Activated T-cell treated with anti-CD3 and anti-CD28 coated beads, Interleukin-2, amount 50 U/mL, for 24 hours (primary cell): Measurements from ENCODE around the gene TNFRSF4.

ENCODE experiments used
- DNase-seq: peaks from one replicate; pipeline ENCODE4 v3.0.0-alpha.2; 2020
- H3K27ac Mint-ChIP-seq: 2 replicates; pipeline ENCODE4 v1.8.0; 2020; ENCODE audit warnings: mild to moderate bottlenecking, mixed read lengths
- H3K27me3 Mint-ChIP-seq: 2 replicates; pipeline ENCODE4 v1.8.0; 2020; ENCODE audit warnings: mixed read lengths
- H3K36me3 Mint-ChIP-seq: 2 replicates; pipeline ENCODE4 v1.8.0; 2020; ENCODE audit warnings: low read depth, mixed read lengths
- H3K4me1 Mint-ChIP-seq: 2 replicates; pipeline ENCODE4 v1.8.0; 2020; ENCODE audit warnings: low read depth, mixed read lengths
- H3K4me3 Mint-ChIP-seq: 2 replicates; pipeline ENCODE4 v1.8.0; 2020; ENCODE audit warnings: mild to moderate bottlenecking, moderate library complexity, mixed read lengths
- H3K9me3 Mint-ChIP-seq: 2 replicates; pipeline ENCODE4 v1.8.0; 2020; ENCODE audit warnings: mixed read lengths

TNFRSF4 gene

GRCh38 chr1:1206966-1207531, 6.9 kb downstream of the TNFRSF4 start:
- H3K4me1 Mint-ChIP-seq = peaks cover 42% of the 10 kb centered on the region
- DNase-seq = peak; percentile 63
- H3K27me3 Mint-ChIP-seq = no peaks in the 10 kb centered on the region
- H3K36me3 Mint-ChIP-seq = peaks cover 35% of the 10 kb centered on the region
- H3K4me3 Mint-ChIP-seq = peak overlapping the region; percentile 80
- H3K9me3 Mint-ChIP-seq = no peaks in the 10 kb centered on the region
- peak overlapping the region; percentile 76 for H3K27ac Mint-ChIP-seq

- Mint-ChIP-seq H3K4me3 (peak within 1 kb of the TSS; percentile 80), H3K36me3 (peaks cover 32% of the 10 kb centered on the region), H3K9me3 (no peaks in the 10 kb centered on the region), H3K27ac (peak within 1 kb of the TSS; percentile 79), H3K4me1 (peaks cover 42% of the 10 kb centered on the region), H3K27me3 (no peaks in the 10 kb centered on the region)
- DNase-seq = peak; percentile 77
Observed at GRCh38 chr1:1206376-1206965, 7.5 kb downstream of the TNFRSF4 start, which contains the start of gene TNFRSF18. Gene TNFRSF18 (minus strand): TSS chr1:1206592. CDS start chr1:1206571, 21 bp downstream.

GRCh38 chr1:1205769-1206375, 8.1 kb downstream of the TNFRSF4 start:
- peak overlapping the region; percentile 79 for H3K27ac Mint-ChIP-seq
- H3K4me3 Mint-ChIP-seq = peak overlapping the region; percentile 80
- H3K4me1 Mint-ChIP-seq = peaks cover 38% of the 10 kb centered on the region
- H3K9me3 Mint-ChIP-seq = no peaks in the 10 kb centered on the region
- DNase-seq = peak; percentile 64
- no peaks in the 10 kb centered on the region for H3K27me3 Mint-ChIP-seq
- H3K36me3 Mint-ChIP-seq = peaks cover 26% of the 10 kb centered on the region

DNA sequence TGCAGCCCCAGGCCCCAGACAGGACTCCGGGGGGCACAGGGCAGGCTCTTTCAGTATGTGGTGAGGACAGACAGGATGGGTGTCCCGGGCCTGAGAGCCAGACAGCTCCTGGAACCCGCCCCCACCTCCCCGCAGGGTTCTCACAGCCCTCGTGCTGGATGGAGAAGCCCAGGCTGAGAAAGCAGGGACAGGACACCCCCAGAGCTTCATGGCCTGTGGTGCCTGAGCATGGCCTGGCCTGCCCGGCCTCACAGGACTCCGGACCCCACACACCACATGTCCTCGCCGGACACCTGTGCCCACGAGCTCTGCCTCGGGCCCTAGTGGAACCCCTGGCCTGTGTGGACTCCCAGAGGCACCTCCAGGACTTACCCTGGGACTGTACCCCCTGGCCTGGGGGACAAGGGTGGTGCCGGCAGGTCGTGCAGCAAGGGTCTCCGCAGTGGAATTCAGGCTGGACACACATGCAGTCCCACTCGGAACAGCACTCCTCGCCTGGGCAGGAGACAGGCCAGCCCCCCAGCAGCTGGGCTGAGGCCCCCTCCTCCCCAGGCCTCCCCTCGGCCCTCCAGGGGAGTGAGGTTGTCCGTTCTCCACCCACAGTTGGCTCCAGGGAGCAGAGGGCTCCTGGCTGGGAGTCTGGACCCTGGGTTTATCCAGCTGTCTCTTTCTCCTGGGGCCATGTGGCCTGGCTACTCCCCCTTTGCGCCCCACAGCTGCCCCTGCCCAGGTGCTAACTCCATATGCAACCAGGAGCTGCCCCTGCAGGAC, 8.8 kb downstream of the TNFRSF4 start:
- Mint-ChIP-seq H3K9me3 (no peaks in the 10 kb centered on the region), H3K27me3 (no peaks in the 10 kb centered on the region), H3K36me3 (peaks cover 19% of the 10 kb centered on the region), H3K27ac (peak overlapping the region; percentile 79), H3K4me3 (peak overlapping the region; percentile 80), H3K4me1 (peaks cover 40% of the 10 kb centered on the region)
- DNase-seq = peak; percentile 54

DNA sequence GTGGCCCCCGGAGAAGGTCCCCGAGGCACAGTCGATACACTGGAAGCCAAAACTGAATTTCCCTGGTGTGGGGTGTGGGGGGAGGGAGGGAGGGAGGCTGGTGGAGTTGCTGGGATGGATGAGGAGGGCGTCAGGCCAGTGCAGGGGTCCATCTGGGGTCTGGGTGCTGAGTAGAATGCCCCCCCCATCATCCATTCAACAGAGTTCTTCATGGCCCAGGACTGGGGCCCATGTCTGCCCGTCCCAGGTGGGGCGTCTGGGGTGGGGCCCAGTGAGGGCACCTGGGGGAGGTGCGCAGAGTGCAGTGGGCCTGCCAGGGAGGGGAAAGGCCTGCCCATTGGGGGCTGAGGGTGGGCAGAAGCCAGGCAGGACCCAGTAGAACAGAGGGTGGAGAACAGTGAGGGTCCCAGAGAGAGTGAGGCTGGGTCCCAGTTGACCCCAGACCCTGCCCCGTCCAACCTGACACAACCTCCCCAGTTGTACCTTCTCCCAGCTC, 9.5 kb downstream of the TNFRSF4 start:
- no peaks in the 10 kb centered on the region for H3K27me3 Mint-ChIP-seq
- H3K9me3 Mint-ChIP-seq = no peaks in the 10 kb centered on the region
- peak overlapping the region; percentile 80 for H3K4me3 Mint-ChIP-seq
- no peak for DNase-seq
- peaks cover 38% of the 10 kb centered on the region for H3K4me1 Mint-ChIP-seq
- H3K27ac Mint-ChIP-seq = peak overlapping the region; percentile 47
- H3K36me3 Mint-ChIP-seq = peaks cover 14% of the 10 kb centered on the region

- Mint-ChIP-seq H3K4me1 (peaks cover 33% of the 10 kb centered on the region), H3K4me3 (peak overlapping the region; percentile 80), H3K9me3 (no peaks in the 10 kb centered on the region)
Observed at GRCh38 chr1:1203561-1204424, 10.2 kb downstream of the TNFRSF4 start.

GRCh38 chr1:1202831-1203560, 11.0 kb downstream of the TNFRSF4 start:
- Mint-ChIP-seq H3K27ac (peak overlapping the region; percentile 44), H3K4me1 (peaks cover 27% of the 10 kb centered on the region), H3K4me3 (no peak overlapping the region), H3K9me3 (no peaks in the 10 kb centered on the region), H3K27me3 (no peaks in the 10 kb centered on the region), H3K36me3 (peaks cover 10% of the 10 kb centered on the region)
- no peak for DNase-seq

More at GRCh38 chr1:1203561-1204424, 10.2 kb downstream of the TNFRSF4 start:
- Mint-ChIP-seq H3K36me3 (peaks cover 12% of the 10 kb centered on the region), H3K27ac (peak overlapping the region; percentile 44), H3K27me3 (no peaks in the 10 kb centered on the region)
- no peak for DNase-seq

- Mint-ChIP-seq H3K4me1 (peaks cover 18% of the 10 kb centered on the region), H3K36me3 (peaks cover 10% of the 10 kb centered on the region), H3K4me3 (peak overlapping the region; percentile 60), H3K9me3 (no peaks in the 10 kb centered on the region), H3K27ac (peak overlapping the region; percentile 85), H3K27me3 (no peaks in the 10 kb centered on the region)
- DNase-seq = peak; percentile 96
Observed at GRCh38 chr1:1200876-1201810, 12.8 kb downstream of the TNFRSF4 start.

DNA sequence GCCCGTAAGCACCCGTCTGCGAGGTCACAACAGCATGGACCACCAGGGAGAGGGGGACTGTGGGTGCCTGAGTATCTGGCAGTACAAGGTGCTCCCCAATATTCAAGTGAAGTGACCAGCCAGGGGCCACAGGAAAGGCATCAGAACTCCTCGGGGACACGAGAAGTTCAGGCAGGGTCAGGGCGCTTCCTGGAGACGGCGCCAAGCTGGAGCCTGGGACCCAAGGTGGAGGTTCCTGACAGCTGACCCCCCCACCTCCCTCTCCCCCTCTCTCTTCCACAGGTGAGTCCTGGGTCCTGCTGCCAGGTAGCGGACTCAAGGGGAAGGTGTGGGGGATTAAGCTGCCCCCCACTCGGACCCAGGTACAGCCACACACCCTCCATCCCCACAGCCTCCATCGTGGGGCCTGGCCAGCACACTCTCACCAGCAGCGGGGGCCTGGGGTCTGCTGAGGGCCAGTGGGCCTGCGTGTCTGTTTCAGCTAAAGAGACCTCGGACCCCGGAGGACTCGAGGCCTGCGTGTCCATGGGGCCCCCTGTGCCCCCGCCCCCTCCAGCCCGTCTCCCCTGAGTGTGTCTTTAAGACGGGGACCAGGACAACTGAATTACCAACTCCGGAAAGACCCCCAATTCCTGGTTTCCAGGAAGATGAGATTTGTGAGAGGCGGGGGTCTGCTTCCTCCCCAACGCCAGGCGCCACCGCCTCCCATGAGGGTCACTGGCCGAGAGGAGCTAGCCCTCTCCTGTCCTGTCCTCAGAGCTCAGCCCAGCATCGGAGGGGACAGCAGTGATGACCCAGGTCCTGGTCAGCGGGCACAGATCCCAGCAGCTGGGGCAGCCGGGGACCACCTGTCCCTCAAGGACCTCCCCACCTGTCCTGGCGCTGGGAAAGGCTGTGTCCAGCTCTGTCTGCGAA, 13.7 kb downstream of the TNFRSF4 start:
- H3K9me3 Mint-ChIP-seq = peaks cover under 1% of the 10 kb centered on the region
- H3K4me3 Mint-ChIP-seq = peak overlapping the region; percentile 60
- peaks cover 7% of the 10 kb centered on the region for H3K36me3 Mint-ChIP-seq
- peak overlapping the region; percentile 85 for H3K27ac Mint-ChIP-seq
- H3K4me1 Mint-ChIP-seq = peaks cover 17% of the 10 kb centered on the region
- no peaks in the 10 kb centered on the region for H3K27me3 Mint-ChIP-seq
- no peak for DNase-seq

GRCh38 chr1:1199141-1199960, 14.6 kb downstream of the TNFRSF4 start:
- H3K9me3 Mint-ChIP-seq = peaks cover 2% of the 10 kb centered on the region
- H3K27me3 Mint-ChIP-seq = no peaks in the 10 kb centered on the region
- peak overlapping the region; percentile 57 for H3K27ac Mint-ChIP-seq
- H3K4me1 Mint-ChIP-seq = peaks cover 17% of the 10 kb centered on the region
- no peak for DNase-seq
- peaks cover 5% of the 10 kb centered on the region for H3K36me3 Mint-ChIP-seq
- peak overlapping the region; percentile 8 for H3K4me3 Mint-ChIP-seq

DNA sequence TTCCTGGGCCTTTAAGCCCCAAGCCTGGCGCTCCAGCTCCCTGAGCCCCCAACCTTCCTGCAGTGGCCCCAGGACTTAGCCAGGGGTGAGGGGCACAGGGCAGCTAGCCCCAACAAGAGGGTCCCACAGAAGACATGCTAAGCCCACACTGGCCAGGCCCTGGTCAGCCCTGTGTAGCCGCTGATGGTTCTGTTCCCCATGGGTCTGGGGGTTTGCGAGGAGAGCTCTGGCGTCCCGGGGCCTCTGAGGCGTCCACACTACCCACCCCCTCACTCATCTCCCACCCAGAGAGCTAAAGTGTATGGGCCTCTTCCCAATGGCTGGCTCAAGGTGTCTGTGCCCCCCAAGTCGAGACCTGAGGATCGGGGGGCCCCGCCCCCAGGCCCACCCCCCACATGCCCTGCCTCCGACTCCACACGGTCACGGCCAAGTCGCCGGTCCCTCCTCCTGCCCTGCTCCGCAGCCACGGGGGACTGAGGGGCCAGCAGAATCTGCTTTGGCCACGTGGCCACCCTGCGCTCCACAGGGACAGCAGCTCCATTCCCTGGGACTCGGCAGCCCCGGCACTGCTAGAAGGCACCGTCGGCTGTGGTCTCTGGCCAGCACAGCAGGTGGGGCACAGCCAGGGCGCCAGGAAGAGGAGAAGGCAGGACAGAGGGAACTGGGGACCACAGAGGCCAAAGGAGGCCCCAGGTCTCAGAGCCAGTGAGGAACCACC, 15.4 kb downstream of the TNFRSF4 start:
- DNase-seq = no peak
- Mint-ChIP-seq H3K4me1 (peaks cover 12% of the 10 kb centered on the region), H3K36me3 (no peaks in the 10 kb centered on the region), H3K4me3 (no peak overlapping the region), H3K27ac (no peak overlapping the region), H3K9me3 (peaks cover 2% of the 10 kb centered on the region), H3K27me3 (no peaks in the 10 kb centered on the region)
